ENCODE data around the gene GJB4.
A peak's percentile ranks its signal among the peaks of the same experiment; 100 is the strongest.

The GJB4 gene

DNA sequence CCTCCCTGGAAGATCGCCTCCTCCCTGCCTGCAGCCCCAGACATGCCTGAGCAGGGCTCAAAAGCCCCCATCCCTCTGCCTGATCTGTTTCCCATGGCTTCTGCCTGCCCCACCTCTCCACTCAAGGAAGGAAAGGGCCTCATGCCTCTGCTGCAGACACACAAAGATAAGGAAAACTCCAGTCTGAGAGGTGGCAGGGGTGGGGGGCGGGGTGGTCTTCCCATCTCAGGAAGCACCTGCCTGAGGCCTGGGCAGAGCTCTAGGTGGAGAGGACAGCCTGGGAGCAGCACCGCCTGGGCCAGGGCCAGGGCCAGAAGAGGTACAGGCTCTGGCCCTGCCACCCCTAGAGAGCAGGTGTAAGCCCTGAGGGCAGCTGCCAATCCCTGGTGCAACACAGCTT, 17.4 kb downstream of the GJB4 start:
- FAIRE-seq: no peak
- DNase-seq (ENCODE audit: insufficient read length, low spot score): no peak

DNA sequence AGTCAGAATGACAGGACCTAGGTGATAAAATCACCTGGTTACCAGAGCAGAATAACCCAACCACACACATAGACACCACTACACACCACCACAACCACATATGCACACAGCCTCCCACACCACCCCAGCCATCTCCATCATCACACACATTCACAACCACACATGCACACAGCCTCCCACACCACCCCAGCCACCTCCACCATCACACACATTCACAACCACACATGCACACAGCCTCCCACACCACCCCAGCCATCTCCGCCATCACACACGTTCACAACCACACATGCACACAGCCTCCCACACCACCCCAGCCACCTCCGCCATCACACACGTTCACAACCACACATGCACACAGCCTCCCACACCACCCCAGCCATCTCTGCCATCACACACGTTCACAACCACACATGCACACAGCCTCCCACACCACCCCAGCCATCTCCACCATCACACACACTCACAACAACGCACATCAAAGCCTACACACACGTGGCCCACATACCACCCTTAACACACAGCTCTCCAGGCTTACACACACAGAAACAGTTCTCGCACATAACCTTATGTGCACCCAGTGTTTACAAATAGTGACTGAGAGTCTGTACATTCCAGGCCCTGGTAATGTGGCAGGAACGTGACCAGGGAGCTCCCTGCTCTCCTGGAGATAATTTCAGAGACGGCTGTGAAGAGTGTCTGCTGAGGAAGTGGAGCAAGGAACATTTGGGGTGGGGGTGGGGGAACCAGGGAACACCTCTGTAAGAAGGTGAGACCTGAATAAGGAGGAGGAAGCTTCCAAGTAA, 18.2 kb downstream of the GJB4 start:
- DNase-seq (ENCODE audit: insufficient read length, low spot score): no peak
- FAIRE-seq: no peak

DNA sequence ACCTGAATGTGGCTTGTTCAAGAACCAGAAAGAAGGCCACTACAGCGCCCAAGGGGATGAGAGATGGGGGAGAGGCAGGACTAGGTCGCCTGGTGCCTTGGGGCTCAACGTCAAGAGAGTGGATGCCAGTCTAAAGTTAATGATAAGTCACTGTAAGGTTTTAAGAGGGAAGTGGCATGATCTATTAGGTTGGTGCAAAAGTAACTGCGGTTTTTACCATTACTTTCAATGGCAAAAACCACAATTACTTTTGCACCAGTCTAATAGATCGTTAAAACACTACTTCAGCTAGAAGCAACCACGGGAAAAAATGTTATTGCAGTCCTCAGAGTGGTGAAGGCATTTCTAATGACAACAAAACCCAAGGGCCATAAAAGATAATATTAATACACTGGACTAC, 18.8 kb downstream of the GJB4 start:
- FAIRE-seq (no peak), DNase-seq (ENCODE audit: insufficient read length, low spot score) (no peak)

DNA sequence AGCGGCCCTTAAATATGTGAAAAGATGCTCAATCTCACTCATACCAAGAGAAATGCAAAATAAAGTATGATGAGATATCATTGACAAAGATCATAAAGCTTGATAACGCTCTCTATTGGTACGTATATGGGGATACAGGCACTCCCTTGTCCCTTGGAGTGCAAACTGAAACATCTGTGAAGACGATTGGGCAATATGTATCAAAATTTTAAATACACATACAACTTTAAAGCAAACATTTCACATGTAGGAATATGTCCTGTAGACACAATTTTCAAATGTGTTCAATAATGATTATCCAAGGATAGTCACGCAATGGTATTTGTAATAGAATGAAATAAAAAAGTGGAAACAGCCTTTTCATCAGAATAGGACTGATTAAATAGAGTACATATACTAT, 19.5 kb downstream of the GJB4 start:
- DNase-seq (ENCODE audit: insufficient read length, low spot score) (no peak), FAIRE-seq (no peak)

DNA sequence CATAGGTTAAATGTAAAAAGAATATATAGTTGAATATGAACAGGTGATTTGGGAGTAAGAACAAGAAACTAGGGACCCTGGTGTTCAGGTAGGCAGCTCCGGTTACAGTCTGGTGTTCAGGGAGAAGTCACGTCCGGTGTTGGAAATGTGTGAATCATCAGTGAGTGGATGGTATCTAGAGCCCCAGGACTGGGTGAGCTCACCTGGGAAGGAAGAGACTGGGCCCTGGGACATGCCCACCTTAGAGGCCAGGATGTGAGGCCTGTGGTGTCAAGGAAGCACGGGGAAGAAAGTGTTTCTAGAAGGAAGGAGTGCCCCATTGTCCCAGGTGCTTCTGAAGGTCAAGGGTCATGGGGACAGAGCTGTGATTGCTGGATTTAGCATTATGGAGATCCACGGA, 20.0 kb downstream of the GJB4 start:
- FAIRE-seq: no peak

DNA sequence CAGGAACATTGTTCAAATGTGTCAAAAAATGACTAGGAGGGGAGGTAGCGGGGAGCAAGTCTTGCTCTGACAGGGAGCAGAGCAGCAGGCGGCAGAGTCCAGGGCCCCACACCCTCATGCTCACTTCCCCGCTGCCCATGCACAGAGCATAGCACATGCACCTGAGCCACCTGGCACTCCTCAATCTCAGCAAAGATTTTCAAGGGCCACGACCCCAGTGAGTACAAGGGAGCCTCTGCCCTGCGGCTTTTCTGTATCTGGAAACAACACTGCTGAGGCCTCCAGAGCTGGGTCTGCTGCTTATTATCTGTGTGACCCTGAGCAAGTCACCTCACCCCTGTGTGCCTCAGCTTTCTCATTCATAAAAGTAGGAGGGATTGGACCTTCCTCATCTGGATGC, 20.4 kb downstream of the GJB4 start:
- DNase-seq (ENCODE audit: insufficient read length, low spot score): no peak
- FAIRE-seq: no peak

More for the DNA sequence above, 20.0 kb downstream of the GJB4 start:
- DNase-seq (ENCODE audit: insufficient read length, low spot score): no peak

DNA sequence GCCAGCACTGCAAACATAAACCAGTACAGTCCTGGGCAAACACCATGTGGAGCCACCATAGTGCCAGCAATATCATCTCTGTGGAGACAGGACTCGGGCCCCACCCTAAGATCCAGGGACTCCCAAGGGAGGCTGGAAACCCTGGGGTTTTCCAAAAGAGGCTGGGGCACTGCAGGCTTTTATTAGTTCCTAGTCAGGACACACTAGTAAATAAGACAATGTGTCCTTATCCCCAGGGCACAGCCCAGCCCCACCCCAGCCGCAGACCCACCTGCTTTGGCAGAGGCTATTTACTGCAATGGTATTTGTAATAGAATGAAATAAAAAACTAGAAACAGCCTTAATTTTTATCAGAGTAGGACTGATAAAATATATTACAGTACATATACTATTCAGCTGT, 21.0 kb downstream of the GJB4 start:
- DNase-seq (ENCODE audit: insufficient read length, low spot score): no peak
- FAIRE-seq: no peak

DNA sequence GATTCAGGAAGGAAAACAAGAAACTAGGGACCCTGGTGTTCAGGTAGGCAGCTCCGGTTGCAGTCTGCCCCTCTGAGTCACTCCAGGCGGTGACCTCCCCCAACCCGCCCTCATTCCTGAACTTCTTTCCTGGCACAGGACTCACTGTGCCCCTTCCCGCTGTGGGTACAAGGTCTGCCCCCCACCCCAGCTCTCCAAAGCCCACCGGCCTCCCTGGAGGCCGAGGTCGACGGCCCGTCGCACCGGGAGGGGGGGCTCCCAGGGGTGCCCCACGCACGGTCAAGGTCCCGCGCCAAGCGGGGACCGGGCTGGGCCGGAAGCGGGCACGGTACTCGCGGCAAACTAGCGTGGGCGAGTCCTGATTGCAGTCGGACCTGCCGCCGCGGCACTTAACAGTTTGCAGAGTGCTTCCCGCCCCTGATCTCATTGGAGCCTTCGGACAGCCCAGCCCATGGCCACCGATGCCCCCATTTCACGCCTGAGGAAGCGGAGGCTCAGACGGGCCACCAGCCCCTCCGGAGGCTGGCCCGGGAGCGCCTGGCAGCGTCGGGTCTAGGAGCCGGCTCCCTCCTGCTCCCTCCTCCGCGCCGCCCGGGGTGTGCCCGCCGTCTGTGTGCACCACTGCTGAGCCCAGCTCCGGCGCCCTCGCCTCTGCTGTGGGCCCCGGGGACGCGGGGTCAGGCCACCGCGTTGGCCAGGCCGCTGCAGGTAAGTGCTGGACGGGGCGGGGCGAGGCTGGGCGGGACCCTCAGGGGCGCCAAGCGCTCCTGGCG, 21.7 kb downstream of the GJB4 start, which contains the start of gene GJB3:
Gene GJB3 (plus strand): TSS at position 144 of the 773 bp plus-strand sequence. CDS start 3,549 bp downstream, outside the sequence.
- DNase-seq (ENCODE audit: insufficient read length, low spot score): no peak
- no peak for FAIRE-seq

DNA sequence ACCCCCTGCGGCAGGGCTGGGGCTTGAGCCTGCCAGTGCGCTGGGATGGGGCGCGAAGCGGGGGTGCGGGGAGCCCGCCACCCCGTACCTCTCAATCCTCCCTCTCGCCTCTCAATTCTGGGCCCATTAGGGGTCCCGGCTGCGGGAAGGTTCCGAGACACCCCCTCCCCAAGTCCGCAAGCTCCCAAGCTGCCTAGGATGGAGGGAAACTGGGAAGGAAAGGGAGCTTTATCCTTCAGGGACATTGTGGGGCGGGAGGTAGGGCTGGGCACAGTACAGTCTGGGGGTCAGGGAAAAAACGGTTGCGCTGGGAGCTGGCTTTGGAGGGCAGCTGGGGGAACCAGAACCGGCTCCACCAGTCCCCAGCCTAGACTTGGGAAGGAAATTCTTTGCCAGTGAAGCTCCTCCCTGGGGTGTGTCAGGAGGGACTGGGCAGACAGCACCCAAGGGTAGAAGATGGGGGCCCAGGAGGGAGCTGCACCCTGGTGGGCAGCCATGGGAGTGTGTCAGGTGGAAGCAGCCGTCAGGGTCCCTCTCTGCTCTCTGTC, 22.4 kb downstream of the GJB4 start:
- no peak for DNase-seq (ENCODE audit: insufficient read length, low spot score)
- FAIRE-seq: no peak

DNA sequence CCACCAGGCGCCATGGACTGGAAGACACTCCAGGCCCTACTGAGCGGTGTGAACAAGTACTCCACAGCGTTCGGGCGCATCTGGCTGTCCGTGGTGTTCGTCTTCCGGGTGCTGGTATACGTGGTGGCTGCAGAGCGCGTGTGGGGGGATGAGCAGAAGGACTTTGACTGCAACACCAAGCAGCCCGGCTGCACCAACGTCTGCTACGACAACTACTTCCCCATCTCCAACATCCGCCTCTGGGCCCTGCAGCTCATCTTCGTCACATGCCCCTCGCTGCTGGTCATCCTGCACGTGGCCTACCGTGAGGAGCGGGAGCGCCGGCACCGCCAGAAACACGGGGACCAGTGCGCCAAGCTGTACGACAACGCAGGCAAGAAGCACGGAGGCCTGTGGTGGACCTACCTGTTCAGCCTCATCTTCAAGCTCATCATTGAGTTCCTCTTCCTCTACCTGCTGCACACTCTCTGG, 25.2 kb downstream of the GJB4 start:
- DNase-seq (ENCODE audit: insufficient read length, low spot score) (no peak), FAIRE-seq (no peak)

DNA sequence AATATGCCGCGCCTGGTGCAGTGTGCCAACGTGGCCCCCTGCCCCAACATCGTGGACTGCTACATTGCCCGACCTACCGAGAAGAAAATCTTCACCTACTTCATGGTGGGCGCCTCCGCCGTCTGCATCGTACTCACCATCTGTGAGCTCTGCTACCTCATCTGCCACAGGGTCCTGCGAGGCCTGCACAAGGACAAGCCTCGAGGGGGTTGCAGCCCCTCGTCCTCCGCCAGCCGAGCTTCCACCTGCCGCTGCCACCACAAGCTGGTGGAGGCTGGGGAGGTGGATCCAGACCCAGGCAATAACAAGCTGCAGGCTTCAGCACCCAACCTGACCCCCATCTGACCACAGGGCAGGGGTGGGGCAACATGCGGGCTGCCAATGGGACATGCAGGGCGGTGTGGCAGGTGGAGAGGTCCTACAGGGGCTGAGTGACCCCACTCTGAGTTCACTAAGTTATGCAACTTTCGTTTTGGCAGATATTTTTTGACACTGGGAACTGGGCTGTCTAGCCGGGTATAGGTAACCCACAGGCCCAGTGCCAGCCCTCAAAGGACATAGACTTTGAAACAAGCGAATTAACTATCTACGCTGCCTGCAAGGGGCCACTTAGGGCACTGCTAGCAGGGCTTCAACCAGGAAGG, 25.8 kb downstream of the GJB4 start:
- FAIRE-seq: no peak
- DNase-seq (ENCODE audit: insufficient read length, low spot score): no peak

DNA sequence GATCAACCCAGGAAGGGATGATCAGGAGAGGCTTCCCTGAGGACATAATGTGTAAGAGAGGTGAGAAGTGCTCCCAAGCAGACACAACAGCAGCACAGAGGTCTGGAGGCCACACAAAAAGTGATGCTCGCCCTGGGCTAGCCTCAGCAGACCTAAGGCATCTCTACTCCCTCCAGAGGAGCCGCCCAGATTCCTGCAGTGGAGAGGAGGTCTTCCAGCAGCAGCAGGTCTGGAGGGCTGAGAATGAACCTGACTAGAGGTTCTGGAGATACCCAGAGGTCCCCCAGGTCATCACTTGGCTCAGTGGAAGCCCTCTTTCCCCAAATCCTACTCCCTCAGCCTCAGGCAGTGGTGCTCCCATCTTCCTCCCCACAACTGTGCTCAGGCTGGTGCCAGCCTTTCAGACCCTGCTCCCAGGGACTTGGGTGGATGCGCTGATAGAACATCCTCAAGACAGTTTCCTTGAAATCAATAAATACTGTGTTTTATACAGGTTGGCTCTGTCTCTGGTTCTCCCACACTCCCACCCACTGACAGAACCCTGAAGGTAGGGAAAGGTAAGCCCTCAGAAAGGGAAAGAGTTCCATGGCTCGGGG, 26.4 kb downstream of the GJB4 start:
- DNase-seq (ENCODE audit: insufficient read length, low spot score): no peak
- FAIRE-seq: no peak

DNA sequence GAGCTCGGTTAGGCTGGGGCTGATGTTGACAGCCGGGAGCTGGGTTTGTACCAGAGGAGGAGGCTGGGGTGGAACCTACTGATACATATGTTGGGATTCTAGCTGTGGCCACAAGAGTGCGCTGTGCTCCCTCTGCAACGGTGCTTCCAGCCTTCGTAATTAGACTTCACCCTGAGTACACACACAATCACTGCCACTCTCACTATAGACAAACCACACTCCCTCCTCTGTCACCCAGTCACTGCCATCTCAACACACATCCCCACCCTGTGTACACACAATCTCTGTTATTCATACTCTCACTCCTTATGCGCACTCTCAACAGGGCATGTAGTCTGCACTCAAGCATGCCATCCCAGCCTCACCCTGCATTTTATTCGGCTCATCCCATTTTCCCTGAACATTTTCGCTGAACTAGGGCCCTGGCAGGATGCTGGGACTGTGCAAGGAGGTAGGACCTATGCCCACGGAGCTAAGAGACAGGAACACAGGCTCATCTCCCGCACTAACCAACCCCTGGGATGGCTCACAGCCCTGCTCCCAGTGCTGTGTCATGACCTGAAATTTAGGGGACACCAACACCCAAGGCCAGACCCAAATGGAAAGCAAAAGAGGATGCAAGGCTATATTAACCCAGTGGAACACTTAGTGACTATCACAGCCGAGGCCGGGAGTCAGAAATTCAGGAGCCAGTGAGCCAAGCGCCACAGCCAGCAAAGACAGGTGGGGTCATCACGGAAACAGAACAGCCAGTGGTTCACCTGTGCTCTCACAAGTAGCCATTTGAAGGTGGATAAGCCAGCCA, 27.2 kb downstream of the GJB4 start:
- peak; percentile 72 for FAIRE-seq
- peak; percentile 77 for DNase-seq (ENCODE audit: insufficient read length, low spot score)

DNA sequence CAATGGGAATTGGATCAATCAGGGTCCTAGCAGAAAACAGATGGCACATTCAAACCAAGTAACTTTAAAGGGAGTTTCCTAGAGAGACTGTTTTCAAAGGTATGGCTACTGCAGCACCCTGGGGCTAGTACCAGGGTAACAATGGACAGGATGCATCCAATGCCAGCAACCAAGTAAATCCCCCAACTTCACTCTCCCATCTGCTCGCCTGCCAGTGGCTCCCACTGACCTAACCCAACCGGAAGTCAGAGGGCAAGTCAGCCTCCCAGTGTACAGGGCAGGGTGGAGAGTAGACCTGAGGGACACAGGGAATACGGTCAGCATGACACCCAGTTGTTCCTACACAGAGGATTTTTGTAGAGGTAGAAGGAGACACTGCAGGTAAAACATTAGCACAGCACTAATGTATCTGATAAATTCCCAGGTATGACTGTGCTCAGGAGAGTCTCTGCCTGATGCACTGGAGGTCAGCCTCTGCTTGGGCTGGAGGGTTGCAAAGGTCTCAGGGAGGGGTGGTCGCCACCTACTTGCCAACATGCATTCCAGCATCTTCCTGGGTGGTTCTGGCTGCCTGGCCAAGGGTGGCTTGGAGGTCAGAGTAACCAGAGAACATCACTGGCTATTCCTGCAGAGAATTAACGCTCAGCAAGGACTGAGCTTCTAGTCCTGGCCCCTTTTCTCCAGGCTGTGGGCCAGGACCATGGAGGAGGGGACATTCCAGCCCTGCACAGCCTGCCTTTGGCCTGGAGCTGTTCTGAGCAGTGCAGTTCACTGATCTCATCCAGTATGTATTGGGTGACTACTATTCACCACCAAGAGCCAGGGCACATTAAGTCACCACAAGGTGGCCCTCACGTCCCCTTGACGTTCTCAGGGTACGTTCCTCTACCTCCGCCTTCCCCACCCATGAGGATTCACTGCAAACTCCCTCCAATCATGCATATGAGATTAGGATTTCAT, 28.2 kb downstream of the GJB4 start:
- FAIRE-seq (no peak), DNase-seq (ENCODE audit: insufficient read length, low spot score) (no peak)

DNA sequence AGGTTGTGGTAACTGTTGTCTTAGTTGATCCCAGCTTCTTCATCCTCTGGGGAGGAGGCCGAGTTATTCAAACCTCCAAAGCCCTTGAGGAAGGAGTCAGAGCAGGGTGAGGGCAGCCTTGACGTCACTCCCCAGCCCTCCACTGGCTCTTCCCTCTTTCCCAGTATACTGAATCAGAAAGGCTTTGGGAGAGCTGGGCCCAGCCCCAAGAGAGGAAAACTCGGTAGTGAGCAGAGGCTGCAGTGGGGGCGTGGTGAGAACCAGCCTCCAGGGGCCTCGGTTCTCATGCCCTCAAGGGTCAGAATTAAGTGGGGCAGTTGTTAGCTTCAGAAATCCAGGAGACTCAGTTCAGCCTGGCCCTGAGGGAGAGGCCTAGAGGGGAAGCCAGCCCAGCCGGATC, 31.4 kb downstream of the GJB4 start:
- FAIRE-seq: no peak
- no peak for DNase-seq (ENCODE audit: insufficient read length, low spot score)

DNA sequence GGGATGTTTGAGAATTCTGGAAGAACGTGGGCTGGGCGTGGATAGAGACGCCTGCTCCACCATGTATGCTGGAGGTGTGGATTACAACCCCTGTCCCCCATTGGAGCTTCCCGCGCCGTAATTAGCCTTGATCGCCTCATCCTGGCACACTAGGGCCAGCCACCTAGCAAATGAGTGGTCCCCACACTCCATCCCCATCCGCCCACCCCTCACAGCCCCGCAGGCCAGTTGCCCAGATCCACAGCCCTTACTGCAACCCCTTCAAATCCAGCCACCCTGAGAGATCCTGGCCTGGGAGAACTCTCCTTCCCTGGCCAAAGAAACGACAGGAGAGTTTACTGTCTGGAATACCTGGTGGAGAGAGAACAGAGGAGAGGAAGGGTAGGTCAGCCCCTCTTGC, 32.9 kb downstream of the GJB4 start:
- FAIRE-seq (no peak), DNase-seq (ENCODE audit: insufficient read length, low spot score) (no peak)

DNA sequence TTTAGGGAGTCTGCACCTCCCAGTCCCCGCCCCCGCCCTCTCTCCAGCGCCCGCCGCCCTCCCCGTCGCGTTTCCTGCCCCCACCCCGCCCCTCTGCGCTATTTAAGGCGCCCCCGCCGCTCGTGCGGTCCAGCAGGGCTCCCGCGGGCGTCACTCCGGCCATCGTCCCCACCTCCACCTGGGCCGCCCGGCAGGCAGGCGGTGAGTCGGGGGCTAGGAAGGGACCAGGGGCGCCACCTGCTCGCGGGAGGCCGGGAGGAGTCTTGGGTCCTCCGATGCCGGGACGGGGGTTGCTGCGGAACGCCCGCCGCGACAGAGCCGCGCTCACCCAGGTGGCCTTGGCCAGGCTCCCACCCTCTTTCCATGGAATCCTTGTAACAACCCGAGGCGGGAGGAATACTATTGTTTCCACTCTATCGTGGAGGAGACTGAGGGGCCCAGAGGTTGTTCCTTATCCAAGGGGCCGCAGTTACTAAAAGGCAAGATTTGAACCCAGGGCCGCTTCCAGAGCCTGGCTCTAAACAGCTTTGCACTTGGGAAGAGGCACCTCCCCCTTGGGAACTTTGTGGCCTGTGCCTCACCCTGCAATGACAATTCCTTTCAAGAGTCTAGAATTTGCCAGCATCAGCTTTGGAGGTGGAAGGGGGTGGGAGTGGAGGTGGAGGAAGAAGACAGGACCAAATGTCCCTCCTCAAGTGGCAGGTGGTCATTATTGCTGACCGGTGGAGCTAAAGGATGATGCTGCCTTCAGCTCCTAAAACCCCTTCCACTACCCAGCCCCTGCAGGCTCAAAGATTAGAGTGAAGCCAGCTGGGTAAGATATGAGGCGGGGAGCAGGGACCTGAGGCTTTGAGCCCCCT, 33.6 kb downstream of the GJB4 start, which contains the start of gene GJA4:
Gene GJA4 (plus strand): TSS at position 132 of the 860 bp plus-strand sequence. CDS start 1,215 bp downstream, outside the sequence.
- no peak for FAIRE-seq
- no peak for DNase-seq (ENCODE audit: insufficient read length, low spot score)
